ENCODE measurements around the gene CEP131. TPM values are rescaled to one million over a fixed set of nuclear protein-coding genes. Genes with fewer than 3 reads are reported as not detected.

CEP131 gene
- polyA plus RNA-seq, 1 donor from 2014 or later, result 21.3 TPM

- Histone ChIP-seq H3K27ac (ENCODE audit: low read length) (no peak overlapping the region), H3K9ac (ENCODE audit: low read length) (no peak overlapping the region), H3K4me3 (ENCODE audit: low read length) (no peak overlapping the region), H3F3A (ENCODE audit: insufficient read depth, low read length, poor library complexity, severe bottlenecking) (no peaks in the 10 kb centered on the region), H4K20me1 (ENCODE audit: insufficient read depth) (no peaks in the 10 kb centered on the region), H2AFZ (ENCODE audit: low read depth, low read length) (no peak overlapping the region), H3K9me3 (ENCODE audit: low read length) (no peaks in the 10 kb centered on the region), H3K9me2 (ENCODE audit: insufficient read depth, low read length) (no peaks in the 10 kb centered on the region), H3K27me3 (ENCODE audit: insufficient read depth, low read depth, low read length) (no peaks in the 10 kb centered on the region), H3K36me3 (ENCODE audit: insufficient read depth, low read length) (no peaks in the 10 kb centered on the region), H3K4me2 (ENCODE audit: low read length) (no peak overlapping the region), H3K79me2 (replicated peaks; ENCODE audit: insufficient read depth, low read length) (no peaks in the 10 kb centered on the region)
- TF ChIP-seq CTCF (IDR thresholded peaks at IDR 0.05; ENCODE audit: poor library complexity, severe bottlenecking), result no peak
- no peak for TF ChIP-seq RAD21 (conservative IDR thresholded peaks at IDR 0.05)
- TF ChIP-seq POLR2AphosphoS5 (IDR thresholded peaks at IDR 0.05), result no peak
- TF ChIP-seq EZH2 (IDR thresholded peaks at IDR 0.05; ENCODE audit: borderline replicate concordance, insufficient read depth, low read length, poor library complexity, severe bottlenecking), result no peak
- no peak for TF ChIP-seq SMC3 (conservative IDR thresholded peaks at IDR 0.05; ENCODE audit: poor library complexity)
- no peak for TF ChIP-seq TAF1 (IDR thresholded peaks at IDR 0.05; ENCODE audit: low read depth)
- TF ChIP-seq REST (IDR thresholded peaks at IDR 0.05; ENCODE audit: borderline replicate concordance), result no peak
- no peak for TF ChIP-seq MXI1 (conservative IDR thresholded peaks at IDR 0.05; ENCODE audit: poor library complexity, severe bottlenecking)
Measured at GRCh38 chr17:81181811-81182185, 41.0 kb downstream of the CEP131 start.

GRCh38 chr17:81180836-81181810, 41.6 kb downstream of the CEP131 start:
- no peaks in the 10 kb centered on the region for H4K20me1 ChIP-seq (ENCODE audit: insufficient read depth)
- no peaks in the 10 kb centered on the region for H3K9me3 ChIP-seq (ENCODE audit: low read length)
- no peak overlapping the region for H2AFZ ChIP-seq (ENCODE audit: low read depth, low read length)
- H3K4me3 ChIP-seq (ENCODE audit: low read length), result no peak overlapping the region
- TF ChIP-seq POLR2AphosphoS5 (IDR thresholded peaks at IDR 0.05), result no peak
- TF ChIP-seq SMC3 (conservative IDR thresholded peaks at IDR 0.05; ENCODE audit: poor library complexity), result no peak
- TF ChIP-seq RAD21 (conservative IDR thresholded peaks at IDR 0.05), result no peak
- no peak overlapping the region for H3K9ac ChIP-seq (ENCODE audit: low read length)
- H3F3A ChIP-seq (ENCODE audit: insufficient read depth, low read length, poor library complexity, severe bottlenecking), result no peaks in the 10 kb centered on the region
- no peaks in the 10 kb centered on the region for H3K36me3 ChIP-seq (ENCODE audit: insufficient read depth, low read length)
- H3K4me2 ChIP-seq (ENCODE audit: low read length), result no peak overlapping the region
- no peaks in the 10 kb centered on the region for H3K9me2 ChIP-seq (ENCODE audit: insufficient read depth, low read length)
- no peaks in the 10 kb centered on the region for H3K79me2 ChIP-seq (replicated peaks; ENCODE audit: insufficient read depth, low read length)
- no peaks in the 10 kb centered on the region for H3K27me3 ChIP-seq (ENCODE audit: insufficient read depth, low read depth, low read length)
- no peak overlapping the region for H3K27ac ChIP-seq (ENCODE audit: low read length)
